GM10266 (cell line): ENCODE results near the gene KRTAP10-8.
"Not testable (repeated sequence)": the region's sequence is repeated elsewhere in the genome, so short reads cannot be mapped to it uniquely, and the experiment has no call there.

Experiments used
- DNase-seq: peaks from one replicate; pipeline ENCODE4 v3.0.0; 2012; ENCODE audit errors: extremely low spot score
- CTCF ChIP-seq: IDR thresholded peaks from 2 replicates; pipeline ENCODE4 v1.5.1; 2012; ENCODE audit warnings: mild to moderate bottlenecking, low read depth; ENCODE audit not compliant: control insufficient read depth, insufficient read depth; ENCODE audit errors: missing control alignments

KRTAP10-8 gene

DNA sequence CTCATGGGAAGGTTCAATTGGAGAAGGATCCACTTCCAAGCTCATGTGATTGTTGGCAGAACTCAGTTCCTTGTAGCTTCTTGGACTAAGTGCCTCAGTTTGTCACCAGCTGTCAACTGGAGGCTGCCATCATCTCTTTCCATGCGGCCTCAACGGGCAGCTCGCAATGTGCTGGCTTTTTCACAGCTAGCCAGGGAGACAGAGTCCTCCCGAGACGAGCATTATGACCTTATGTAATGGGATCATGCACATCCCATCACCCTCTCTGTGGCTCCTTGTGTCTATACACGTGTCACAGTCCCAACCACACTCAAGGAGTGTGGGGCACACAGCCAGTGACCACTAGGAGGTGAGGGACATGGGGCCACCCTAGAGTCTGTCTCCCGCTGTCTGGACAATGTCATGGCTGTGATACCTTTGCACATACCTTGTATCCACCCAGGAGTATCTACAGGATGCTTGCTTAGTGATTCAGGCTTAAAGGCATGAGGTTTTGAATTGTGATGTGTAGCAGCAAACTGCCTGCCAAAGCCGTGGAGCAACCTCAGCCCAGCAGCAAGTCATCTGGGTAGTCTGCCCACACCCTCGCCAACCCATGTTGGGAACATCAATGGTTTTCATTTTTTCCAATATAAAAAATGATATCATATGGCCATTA is 15.7 kb upstream of the KRTAP10-8 start:
- no peak for DNase-seq

DNA sequence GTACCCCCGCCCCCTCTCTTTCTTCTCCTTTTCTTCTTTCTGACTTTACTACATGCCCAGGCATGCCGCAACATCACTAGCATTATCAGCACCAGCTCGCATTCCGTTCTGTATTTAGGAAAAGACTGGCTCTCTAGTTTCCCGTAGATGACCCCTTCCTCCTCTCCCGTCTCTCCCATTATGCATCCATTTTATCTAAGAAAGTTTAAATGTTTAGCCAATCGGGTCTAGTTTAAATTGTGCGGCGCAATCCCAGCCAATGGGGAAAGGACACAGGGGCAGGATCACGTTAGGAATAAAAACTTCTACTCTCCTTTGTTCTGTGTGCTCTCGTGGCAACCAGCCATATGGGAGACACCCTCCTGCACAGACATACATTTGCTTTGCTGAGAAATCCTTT is 13.8 kb upstream of the KRTAP10-8 start:
- TF ChIP-seq CTCF, result no peak
- no peak for DNase-seq

More for the DNA sequence above, 15.7 kb upstream of the KRTAP10-8 start:
- TF ChIP-seq CTCF, result no peak

- DNase-seq, result no peak
Measured at GRCh38 chr21:44599264-44600029, 12.4 kb upstream of the KRTAP10-8 start.

GRCh38 chr21:44600118-44600978 is 11.5 kb upstream of the KRTAP10-8 start, which contains the start of gene KRTAP10-7:
Gene KRTAP10-7 (plus strand): TSS chr21:44600597. CDS start chr21:44600622, 25 bp downstream.
- DNase-seq, result not testable (repeated sequence)

More at GRCh38 chr21:44599264-44600029, 12.4 kb upstream of the KRTAP10-8 start:
- no peak for TF ChIP-seq CTCF

DNA sequence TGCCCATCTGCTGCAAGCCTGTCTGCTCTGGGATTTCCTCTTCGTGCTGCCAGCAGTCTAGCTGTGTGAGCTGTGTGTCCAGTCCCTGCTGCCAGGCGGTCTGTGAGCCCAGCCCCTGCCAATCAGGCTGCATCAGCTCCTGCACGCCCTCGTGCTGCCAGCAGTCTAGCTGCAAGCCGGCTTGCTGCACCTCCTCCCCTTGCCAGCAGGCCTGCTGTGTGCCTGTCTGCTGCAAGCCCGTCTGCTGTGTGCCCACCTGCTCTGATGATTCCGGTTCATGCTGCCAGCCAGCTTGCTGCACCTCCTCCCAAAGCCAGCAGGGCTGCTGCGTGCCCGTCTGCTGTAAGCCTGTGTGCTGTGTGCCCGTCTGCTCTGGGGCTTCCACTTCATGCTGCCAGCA is 10.8 kb upstream of the KRTAP10-8 start:
- not testable (repeated sequence) for DNase-seq

DNA sequence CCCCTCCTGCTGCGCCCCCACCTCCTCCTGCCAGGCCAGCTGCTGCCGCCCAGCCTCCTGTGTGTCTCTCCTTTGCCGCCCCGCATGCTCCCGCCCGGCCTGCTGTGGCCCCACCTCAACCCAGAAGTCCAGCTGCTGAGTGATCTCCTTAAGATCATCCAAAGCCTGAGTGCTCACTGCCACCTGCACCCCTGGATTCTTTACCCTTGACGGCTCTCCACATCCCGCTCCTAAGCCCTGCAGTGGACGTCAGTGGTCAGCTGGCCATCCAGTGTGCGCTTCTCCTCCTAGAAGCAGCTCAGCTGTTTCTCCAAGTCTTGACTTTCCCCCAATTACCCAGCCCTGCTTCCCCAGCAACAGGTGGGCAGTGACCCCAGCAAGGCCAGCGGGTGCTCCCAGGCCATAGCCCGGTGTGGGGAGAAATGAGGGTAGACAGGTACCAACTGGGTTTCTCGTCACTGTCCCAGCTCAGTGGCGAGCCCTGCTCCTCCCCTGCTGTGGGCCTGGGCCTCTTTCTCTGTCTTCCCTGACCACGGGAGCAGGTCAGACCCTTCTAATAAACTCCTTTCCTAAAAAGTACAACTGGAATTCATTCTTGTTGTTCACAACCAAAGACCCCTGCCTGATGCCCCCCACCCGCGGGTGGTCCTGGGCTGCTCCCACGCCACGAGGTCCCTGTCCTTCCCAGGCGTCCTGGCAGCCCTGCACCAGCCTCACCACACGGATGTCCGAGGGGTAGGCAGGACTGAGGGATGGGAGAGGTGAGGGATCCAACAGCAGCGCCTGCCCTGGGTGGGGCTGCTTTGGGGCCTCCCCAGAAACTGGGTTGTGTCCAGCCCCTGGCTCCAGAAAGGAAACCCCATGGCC is 10.1 kb upstream of the KRTAP10-8 start:
- no peak for TF ChIP-seq CTCF
- no peak for DNase-seq

- no peak for TF ChIP-seq CTCF
- DNase-seq, result no peak
Measured at GRCh38 chr21:44602463-44602850, 9.4 kb upstream of the KRTAP10-8 start.
